Endothelial cell of umbilical vein (primary cell): Measurements from ENCODE around the gene C5AR2. TPM values are rescaled to one million over a fixed set of nuclear protein-coding genes. Genes with fewer than 3 reads are reported as not detected.

ENCODE experiments used
- BruUV-seq: library from RNA; stranded (reverse); fragments of 400-500 nt; replicated peaks from 2 replicates; lab custom pipeline; 2021; lab: Mats Ljungman, UMichigan
- CTCF ChIA-PET: fragments of 300-600, 350-600 bp; sonication (Branson Sonifier 250); formaldehyde crosslinking; loops from one replicate; lab custom pipeline; 2021; ENCODE audit warnings: antibody characterized with exemption, inconsistent platforms; lab: Charles Lee
- POLR2A ChIA-PET: fragments of 300-600, 350-600 bp; sonication (Branson Sonifier 250); formaldehyde crosslinking; loops from one replicate; lab custom pipeline; 2021; ENCODE audit warnings: antibody characterized with exemption, inconsistent platforms; lab: Charles Lee
- DNase-seq: peaks from one replicate; pipeline ENCODE4 v3.0.0-alpha.2; 2011; ENCODE audit warnings: low read depth, low spot score
- FAIRE-seq: peaks from 2 replicates; lab custom pipeline; 2011; peaks lifted over from hg19 to GRCh38; lab: Jason Lieb, UNC
- H2AFZ ChIP-seq: 2 replicates; pipeline ENCODE4 v1.6.0; 2012; ENCODE audit warnings: low read depth, low read length, control low read depth, inconsistent platforms
- H3K27ac ChIP-seq: 2 replicates; pipeline ENCODE4 v1.5.1; 2011; ENCODE audit warnings: low read depth, mild to moderate bottlenecking, control low read depth, low read length, moderate library complexity; ENCODE audit not compliant: insufficient read depth
- H3K27me3 ChIP-seq, 2 experiments: 2 replicates each; pipeline versions ENCODE4 v1.6.0 to v1.6.1; 2011; ENCODE audit warnings: low read length in 2 of 2, mixed read lengths in 1 of 2; ENCODE audit not compliant: control insufficient read depth in 2 of 2, insufficient read depth in 2 of 2
- H3K36me3 ChIP-seq, 2 experiments: 2 replicates in 1 of 2; 3 replicates in 1 of 2; pipeline ENCODE4 v1.5.1; 2011; ENCODE audit warnings: low read length in 2 of 2, mild to moderate bottlenecking in 1 of 2, moderate library complexity in 1 of 2; ENCODE audit not compliant: control insufficient read depth in 2 of 2, insufficient read depth in 2 of 2; ENCODE audit errors: extremely low read depth in 1 of 2
- H3K4me1 ChIP-seq: 3 replicates; pipeline ENCODE4 v1.5.1; 2011; ENCODE audit warnings: mild to moderate bottlenecking, low read length; ENCODE audit not compliant: control insufficient read depth, insufficient read depth; ENCODE audit errors: extremely low read depth
- H3K4me2 ChIP-seq: 2 replicates; pipeline ENCODE4 v1.6.1; 2011; ENCODE audit warnings: low read length, control low read depth, mixed read lengths; ENCODE audit not compliant: insufficient read depth
- H3K4me3 ChIP-seq, 3 experiments: fragments of 200-600 bp in 1 of 3; sonication (generic), shearing (Covaris generic) in 1 of 3; replicated peaks in 1 of 3; 2 replicates each; pipeline ENCODE4 v1.5.1; 2011 to 2016; ENCODE audit warnings: control low read depth in 3 of 3, low read length in 3 of 3, mild to moderate bottlenecking in 2 of 3, inconsistent platforms in 1 of 3, low read depth in 1 of 3, moderate library complexity in 1 of 3; ENCODE audit not compliant: insufficient read depth in 1 of 3
- H3K79me2 ChIP-seq: 2 replicates; pipeline ENCODE4 v1.6.0; 2012; ENCODE audit warnings: low read length, inconsistent platforms; ENCODE audit not compliant: control insufficient read depth, insufficient read depth
- H3K9ac ChIP-seq: replicated peaks from 2 replicates; pipeline ENCODE3; 2011; ENCODE audit warnings: low read length, control low read depth; ENCODE audit not compliant: insufficient read depth; ENCODE audit errors: extremely low read depth
- H3K9me1 ChIP-seq: replicated peaks from 3 replicates; pipeline ENCODE4 v1.6.0; 2011; ENCODE audit warnings: mild to moderate bottlenecking, low read length; ENCODE audit not compliant: control insufficient read depth, insufficient read depth; ENCODE audit errors: extremely low read depth
- H3K9me3 ChIP-seq: replicated peaks from 2 replicates; pipeline ENCODE4 v1.5.1; 2012; ENCODE audit warnings: low read length, inconsistent platforms; ENCODE audit not compliant: control insufficient read depth, insufficient read depth
- H4K20me1 ChIP-seq: replicated peaks from 2 replicates; pipeline ENCODE3; 2011; ENCODE audit warnings: mild to moderate bottlenecking, low read length; ENCODE audit not compliant: control insufficient read depth, insufficient read depth; ENCODE audit errors: extremely low read depth
- CTCF ChIP-seq, 2 donors: IDR thresholded peaks; 1 replicate in 1 of 2; 2 replicates in 1 of 2; pipeline ENCODE4 v1.5.1; 2011; ENCODE audit warnings: low read length in 2 of 2, mild to moderate bottlenecking in 2 of 2, moderate library complexity in 2 of 2, control low read depth in 1 of 2, inconsistent platforms in 1 of 2, low read depth in 1 of 2; ENCODE audit not compliant: insufficient read depth in 1 of 2; ENCODE audit errors: extremely low read depth in 1 of 2
- EZH2 ChIP-seq: IDR thresholded peaks from 2 replicates; pipeline ENCODE4 v1.6.1; 2012; ENCODE audit warnings: borderline replicate concordance, low read depth, mild to moderate bottlenecking, moderate library complexity, low read length, inconsistent platforms; ENCODE audit not compliant: severe bottlenecking
- FOS ChIP-seq: IDR thresholded peaks from 2 replicates; pipeline ENCODE4 v1.6.1; 2011; ENCODE audit warnings: mild to moderate bottlenecking, low read length, moderate library complexity, borderline replicate concordance; ENCODE audit not compliant: insufficient read depth
- JUN ChIP-seq: IDR thresholded peaks from 2 replicates; pipeline ENCODE4 v1.6.1; 2011; ENCODE audit warnings: borderline replicate concordance, low read depth; ENCODE audit not compliant: insufficient read length, insufficient read depth
- MAX ChIP-seq: IDR thresholded peaks from 2 replicates; pipeline ENCODE4 v1.6.1; 2011; ENCODE audit not compliant: insufficient read depth, insufficient read length
- MYC ChIP-seq: IDR thresholded peaks from one replicate; pipeline ENCODE4 v1.6.1; 2011; ENCODE audit warnings: mild to moderate bottlenecking, low read depth, low read length
- POLR2A ChIP-seq: IDR thresholded peaks from 2 replicates; pipeline ENCODE4 v1.6.1; 2012; ENCODE audit warnings: low read depth, mild to moderate bottlenecking, control low read depth, low read length
- POLR2AphosphoS5 ChIP-seq: IDR thresholded peaks from 2 replicates; pipeline ENCODE4 v1.6.1; 2012; ENCODE audit warnings: low read depth, mild to moderate bottlenecking, control low read depth, low read length, moderate library complexity; ENCODE audit not compliant: insufficient read depth
- dilution Hi-C: fragments of 300-500 bp; cut with MboI; formaldehyde crosslinking; loops from one replicate; pipeline ENCODE4 v1.15.0; 2019; ENCODE audit warnings: low sequenced_read_pairs; ENCODE audit not compliant: extremely low pct_ligation_motif_present
- intact Hi-C: fragments of 100-400 bp; cut with micrococcal nuclease; formaldehyde crosslinking; loops from one replicate; pipeline ENCODE4 v1.10.0; 2022
- polyA plus RNA-seq, 4 experiments: library from polyadenylated mRNA; depleted of rRNA in 3 of 4; stranded (reverse) in 3 of 4; unstranded in 1 of 4; fragments of >200 nt; gene quantifications; 2 replicates each; pipeline versions ENCODE4 v1.2.1 to v1.2.3, GENCODE V29; 2011 to 2012; ENCODE audit warnings: missing spikeins in 1 of 4
- total RNA-seq: library from RNA; stranded (reverse); gene quantifications from 2 replicates; pipeline ENCODE4 v1.2.3, GENCODE V29; 2021

C5AR2 gene
- total and polyA plus RNA-seq, 2 donors (not counting 3 experiments of a cell fraction or from before 2014, with no cell fraction given), result not detected

GRCh38 chr19:47323872-47324271 lies 8.1 kb upstream of the C5AR2 start:
- H3K4me1 ChIP-seq, result peaks cover 7% of the 10 kb centered on the region
- H3K9ac ChIP-seq, result no peak overlapping the region
- FAIRE-seq (no peak), DNase-seq (no peak)
- no peak overlapping the region for H3K4me3 ChIP-seq
- intact Hi-C loops, result no loop called here
- no peak overlapping the region for H3K27ac ChIP-seq
- CTCF ChIA-PET, result interaction anchor here (1.7 to 3.7 kb wide), 3 partner anchors 19 to 25 kb away, joined by 3 to 13 read pairs (median 5); partner anchors contain the start of gene DHX34
- H3K9me1 ChIP-seq, result no peaks in the 10 kb centered on the region
- no peak overlapping the region for H3K4me2 ChIP-seq
- H2AFZ ChIP-seq, result no peak overlapping the region
- H4K20me1 ChIP-seq, result no peaks in the 10 kb centered on the region
- H3K27me3 ChIP-seq, result peaks cover 0 to 2% of the 10 kb centered on the region in 2 experiments
- TF ChIP-seq MYC (no peak), POLR2A (no peak), JUN (no peak), FOS (no peak), EZH2 (no peak), CTCF (IDR thresholded peaks at IDR 0.05; ENCODE audit: extremely low read depth in 1 of 2, insufficient read depth in 1 of 2, low read depth in 1 of 2, low read length in 2 of 2) (no peak), POLR2AphosphoS5 (no peak), MAX (no peak)
- dilution Hi-C loops, result no loop called here
- H3K36me3 ChIP-seq, result no peaks in the 10 kb centered on the region
- POLR2A ChIA-PET, result no interaction called here
- no TSS peak for BruUV-seq
- H3K79me2 ChIP-seq, result no peaks in the 10 kb centered on the region
- H3K9me3 ChIP-seq, result no peaks in the 10 kb centered on the region
